IMR-90 (cell line): ENCODE data around the gene TCFL5. TPM values are rescaled to one million over a fixed set of nuclear protein-coding genes. Genes with fewer than 3 reads are reported as not detected.
A peak's percentile ranks its signal among the peaks of the same experiment; 100 is the strongest.

Experiments used
- ATAC-seq: fragments of 200-7000 bp; cut with Tn5 transposase; 2 replicates; pipeline ENCODE4 v1.9.1; 2020; ENCODE audit warnings: low read depth, mild to moderate bottlenecking, moderate library complexity
- BruUV-seq: library from RNA; stranded (reverse); fragments of 400-500 nt; replicated peaks from 2 replicates; lab custom pipeline; 2021; lab: Mats Ljungman, UMichigan
- CTCF ChIA-PET: fragments of 300-600 bp; formaldehyde crosslinking; extraction: SDS; loops from one replicate; lab custom pipeline; 2021; ENCODE audit warnings: antibody characterized with exemption; lab: Yijun Ruan, JAX
- POLR2A ChIA-PET: fragments of 300-600 bp; sonication (Branson Sonifier 250); formaldehyde crosslinking; loops from one replicate; lab custom pipeline; 2022; ENCODE audit warnings: antibody characterized with exemption; ENCODE audit not compliant: unreplicated experiment; lab: Charles Lee
- DNase-seq: peaks from one replicate; pipeline ENCODE4 v3.0.0; 2013
- H2AFZ ChIP-seq: replicated peaks from 2 replicates; pipeline ENCODE3; 2013; ENCODE audit warnings: low read length, mild to moderate bottlenecking; ENCODE audit not compliant: poor library complexity
- H2AK5ac ChIP-seq: 2 replicates; pipeline ENCODE4 v1.6.1; 2013; ENCODE audit warnings: low read depth, low read length, inconsistent platforms
- H2AK9ac ChIP-seq: replicated peaks from 2 replicates; pipeline ENCODE3; 2013; ENCODE audit warnings: mild to moderate bottlenecking, low read depth, low read length, moderate library complexity; ENCODE audit not compliant: poor library complexity
- H2BK120ac ChIP-seq: 2 replicates; pipeline ENCODE4 v1.6.1; 2013; ENCODE audit warnings: low read depth, low read length, inconsistent platforms
- H2BK15ac ChIP-seq: 3 replicates; pipeline ENCODE4 v1.6.1; 2013; ENCODE audit warnings: low read depth, low read length, inconsistent platforms
- H2BK20ac ChIP-seq: 2 replicates; pipeline ENCODE4 v1.6.1; 2013; ENCODE audit warnings: low read depth, mild to moderate bottlenecking, inconsistent platforms, low read length, moderate library complexity
- H2BK5ac ChIP-seq: 2 replicates; pipeline ENCODE4 v1.6.1; 2013; ENCODE audit warnings: mild to moderate bottlenecking, low read depth, low read length, inconsistent platforms; ENCODE audit not compliant: poor library complexity, severe bottlenecking
- H3K14ac ChIP-seq: replicated peaks from 2 replicates; pipeline ENCODE4 v1.6.1; 2013; ENCODE audit warnings: low read depth, low read length, inconsistent platforms
- H3K18ac ChIP-seq: 2 replicates; pipeline ENCODE4 v1.6.1; 2013; ENCODE audit warnings: low read depth, low read length, control low read depth
- H3K23ac ChIP-seq: 2 replicates; pipeline ENCODE4 v1.6.1; 2013; ENCODE audit warnings: low read depth, low read length, inconsistent platforms
- H3K27ac ChIP-seq: 2 replicates; pipeline ENCODE4 v1.5.1; 2013; ENCODE audit warnings: mild to moderate bottlenecking, control low read depth, low read length; ENCODE audit not compliant: insufficient read depth
- H3K27me3 ChIP-seq: 2 replicates; pipeline ENCODE4 v1.6.1; 2013; ENCODE audit warnings: low read length; ENCODE audit not compliant: control insufficient read depth, insufficient read depth
- H3K36me3 ChIP-seq: 2 replicates; pipeline ENCODE4 v1.6.1; 2013; ENCODE audit warnings: low read length, mixed read lengths; ENCODE audit not compliant: control insufficient read depth, insufficient read depth
- H3K4ac ChIP-seq: 2 replicates; pipeline ENCODE4 v1.6.1; 2013; ENCODE audit warnings: low read depth, low read length, inconsistent platforms
- H3K4me1 ChIP-seq: 2 replicates; pipeline ENCODE4 v1.6.1; 2013; ENCODE audit warnings: low read length, mixed read lengths; ENCODE audit not compliant: control insufficient read depth, insufficient read depth
- H3K4me2 ChIP-seq: 2 replicates; pipeline ENCODE4 v1.6.1; 2013; ENCODE audit warnings: low read depth, mild to moderate bottlenecking, control low read depth, low read length, moderate library complexity
- H3K4me3 ChIP-seq: 2 replicates; pipeline ENCODE4 v1.5.1; 2013; ENCODE audit warnings: low read depth, mild to moderate bottlenecking, control low read depth, low read length, moderate library complexity; ENCODE audit not compliant: insufficient read depth
- H3K56ac ChIP-seq: 2 replicates; pipeline ENCODE4 v1.6.1; 2013; ENCODE audit warnings: low read length, inconsistent platforms; ENCODE audit not compliant: insufficient read depth; ENCODE audit errors: extremely low read depth
- H3K79me1 ChIP-seq, 2 experiments: 2 replicates each; pipeline ENCODE4 v1.6.1; 2013; ENCODE audit warnings: low read length in 2 of 2, inconsistent platforms in 1 of 2, low read depth in 1 of 2
- H3K9ac ChIP-seq: 2 replicates; pipeline ENCODE4 v1.6.1; 2013; ENCODE audit warnings: low read depth, low read length, control low read depth
- H3K9me1 ChIP-seq: 2 replicates; pipeline ENCODE4 v1.6.1; 2013; ENCODE audit warnings: low read length, inconsistent platforms; ENCODE audit not compliant: insufficient read depth
- H3K9me3 ChIP-seq: 2 replicates; pipeline ENCODE4 v1.6.1; 2013; ENCODE audit warnings: low read length; ENCODE audit not compliant: control insufficient read depth, insufficient read depth
- H4K20me1 ChIP-seq: 2 replicates; pipeline ENCODE4 v1.6.1; 2013; ENCODE audit warnings: low read length, inconsistent platforms; ENCODE audit not compliant: insufficient read depth
- H4K5ac ChIP-seq: 2 replicates; pipeline ENCODE4 v1.6.1; 2013; ENCODE audit warnings: mild to moderate bottlenecking, low read depth, low read length, control low read depth
- H4K8ac ChIP-seq, 2 experiments: 2 replicates each; pipeline ENCODE4 v1.6.1; 2013; ENCODE audit warnings: low read depth in 2 of 2, low read length in 2 of 2, control low read depth in 1 of 2, inconsistent platforms in 1 of 2
- H4K91ac ChIP-seq: 2 replicates; pipeline ENCODE4 v1.6.1; 2013; ENCODE audit warnings: low read depth, low read length, inconsistent platforms; ENCODE audit not compliant: insufficient read depth
- CHD1 ChIP-seq: IDR thresholded peaks from 2 replicates; pipeline ENCODE4 v1.6.1; 2012; ENCODE audit warnings: low read depth, low read length, improper control_type of control experiment
- CTCF ChIP-seq: conservative IDR thresholded peaks from 2 replicates; pipeline ENCODE4 v1.5.1; 2012; ENCODE audit warnings: mild to moderate bottlenecking, low read depth, low read length, improper control_type of control experiment
- FOS ChIP-seq: fragments of 150-350 bp; IDR thresholded peaks from 2 replicates; pipeline ENCODE4 v1.6.1; 2016; ENCODE audit warnings: low read depth, low read length
- MAZ ChIP-seq: IDR thresholded peaks from 2 replicates; pipeline ENCODE4 v1.6.1; 2012; ENCODE audit warnings: low read depth, mild to moderate bottlenecking, low read length, improper control_type of control experiment, moderate library complexity, borderline replicate concordance
- POLR2A ChIP-seq: IDR thresholded peaks from 2 replicates; pipeline ENCODE4 v1.6.1; 2012; ENCODE audit warnings: mild to moderate bottlenecking, low read depth, low read length
- RAD21 ChIP-seq: IDR thresholded peaks from 2 replicates; pipeline ENCODE4 v1.6.1; 2012; ENCODE audit warnings: low read length, improper control_type of control experiment
- SMC3 ChIP-seq: fragments of 150-350 bp; IDR thresholded peaks from 2 replicates; pipeline ENCODE4 v1.6.1; 2016; ENCODE audit warnings: low read depth, mild to moderate bottlenecking, antibody characterized with exemption, low read length, moderate library complexity
- WGBS, 2 experiments: methylation state at CpG; one replicate each; pipeline versions ENCODE4 v1.1.5 to v1.1.7; 2013; ENCODE audit warnings: missing lambda C conversion rate in 2 of 2; ENCODE audit not compliant: insufficient read length in 1 of 2; ENCODE audit errors: extremely low coverage in 2 of 2; 5-methylcytosine and 5-hydroxymethylcytosine counted together
- dilution Hi-C: fragments of 300-500 bp; cut with HindIII; formaldehyde crosslinking; loops from one replicate; pipeline ENCODE4 v1.14.3; 2018; ENCODE audit warnings: low sequenced_read_pairs; ENCODE audit not compliant: unreplicated experiment
- in situ Hi-C: fragments of 300-500 bp; cut with MboI; formaldehyde crosslinking; loops from 3 replicates; pipeline ENCODE4 v1.14.3; 2019; ENCODE audit warnings: low sequenced_read_pairs, inconsistent platforms, mixed read lengths
- intact Hi-C: fragments of 100-400 bp; cut with micrococcal nuclease; formaldehyde crosslinking; loops from 2 replicates; pipeline ENCODE4 v1.10.0; 2022
- polyA plus RNA-seq, 3 experiments: library from polyadenylated mRNA; depleted of rRNA; stranded (reverse); fragments of >200 nt; gene quantifications; 2 replicates each; pipeline ENCODE4 v1.2.3, GENCODE V29; 2012; ENCODE audit warnings: low replicate concordance in 1 of 3
- total RNA-seq: library from RNA; depleted of rRNA; stranded (reverse); fragments of >200 nt; gene quantifications from 2 replicates; pipeline ENCODE4 v1.2.3, GENCODE V29; 2012

TCFL5 gene
- total and polyA plus RNA-seq, 2 of the 4 experiments (the other 2 are of a cell fraction): 6.0 to 8.2 TPM

- H3K4me3 ChIP-seq: no peak overlapping the region
- H2BK20ac ChIP-seq: no peak overlapping the region
- H2AFZ ChIP-seq: peak overlapping the region; percentile 45
- H2BK15ac ChIP-seq: no peak overlapping the region
- 0% methylated on average over 4 of the region's 11 CpGs; no CpG with 5 or more reads in 1 of the 2 experiments for WGBS, 2 experiments
- no peaks in the 10 kb centered on the region for H3K9me3 ChIP-seq
- no peak overlapping the region for H3K23ac ChIP-seq
- peaks cover 12% of the 10 kb centered on the region for H3K9me1 ChIP-seq
- H2BK5ac ChIP-seq: no peak overlapping the region
- BruUV-seq: no TSS peak
- no peak overlapping the region for H3K4ac ChIP-seq
- peaks cover 8 to 69% of the 10 kb centered on the region in 2 experiments; a peak in 3 of 4 replicates for H3K79me1 ChIP-seq
- intact Hi-C loops: loop anchor here (1.0 to 2.0 kb wide), 4 partner anchors 25 to 109 kb away; no protein-coding TSS in a partner anchor
- dilution Hi-C loops: no loop called here
- POLR2A ChIA-PET: no interaction called here
- peaks cover 38% of the 10 kb centered on the region for H4K20me1 ChIP-seq
- no peak overlapping the region for H2AK9ac ChIP-seq
- H3K18ac ChIP-seq: no peak overlapping the region
- H3K4me1 ChIP-seq: peaks cover 26% of the 10 kb centered on the region
- H2BK120ac ChIP-seq: no peak overlapping the region
- H3K56ac ChIP-seq: no peak overlapping the region
- CTCF ChIA-PET: interaction anchor here (0.6 to 1.6 kb wide), 2 partner anchors 11 to 13 kb away, joined by 3 to 5 read pairs; no protein-coding TSS in a partner anchor
- no peak overlapping the region for H2AK5ac ChIP-seq
- H3K9ac ChIP-seq: no peak overlapping the region
- H3K36me3 ChIP-seq: peaks cover 34% of the 10 kb centered on the region
- peak; percentile 90 for ATAC-seq
- TF ChIP-seq MAZ: peak; percentile 89; the same call in 1 of the 2 replicates
- TF ChIP-seq FOS: no peak
- no peak for TF ChIP-seq CHD1
- TF ChIP-seq RAD21: peak; percentile 83
- 0 out of 2 replicates have a peak, but pooled peaks have one; percentile 22 for TF ChIP-seq POLR2A
- peak; percentile 89 for TF ChIP-seq CTCF
- peak; percentile 78 for TF ChIP-seq SMC3
- no peak overlapping the region for H4K91ac ChIP-seq
- H4K8ac ChIP-seq: no peak overlapping the region
- in situ Hi-C loops: no loop called here
- H3K27ac ChIP-seq: no peak overlapping the region
- H3K4me2 ChIP-seq: 0 out of 2 replicates have a peak overlapping the region, but pooled peaks have one; percentile 5
- DNase-seq: peak; percentile 64
- H3K27me3 ChIP-seq: no peaks in the 10 kb centered on the region
- H3K14ac ChIP-seq: no peak overlapping the region
- H4K5ac ChIP-seq: no peak overlapping the region
Measured at GRCh38 chr20:62900052-62900691, 38.5 kb upstream of the TCFL5 start.
